ENCODE measurements around the gene CHRNE. TPM values are rescaled to one million over a fixed set of nuclear protein-coding genes. Genes with fewer than 3 reads are reported as not detected.

The CHRNE gene
- polyA plus RNA-seq, 1 donor: 0.37 TPM

GRCh38 chr17:4897198-4897687 is 5.7 kb downstream of the CHRNE start:
- no peak for DNase-seq
- Histone ChIP-seq H3K4me1 (ENCODE audit: control insufficient read depth, insufficient read depth, low read length) (peaks cover 31% of the 10 kb centered on the region), H3K27me3 (ENCODE audit: control insufficient read depth, insufficient read depth, low read length) (peaks cover 32% of the 10 kb centered on the region), H3K36me3 (ENCODE audit: control insufficient read depth, insufficient read depth, low read length) (peaks cover 54% of the 10 kb centered on the region), H3K9me3 (ENCODE audit: control insufficient read depth, low read depth, low read length) (peaks cover 17% of the 10 kb centered on the region), H3K4me3 (ENCODE audit: low read length) (no peak overlapping the region), H3K27ac (ENCODE audit: low read length) (no peak overlapping the region)
- no CpG with 5 or more reads among the region's 10 CpGs for WGBS (ENCODE audit: insufficient coverage, low lambda C conversion rate)

DNA sequence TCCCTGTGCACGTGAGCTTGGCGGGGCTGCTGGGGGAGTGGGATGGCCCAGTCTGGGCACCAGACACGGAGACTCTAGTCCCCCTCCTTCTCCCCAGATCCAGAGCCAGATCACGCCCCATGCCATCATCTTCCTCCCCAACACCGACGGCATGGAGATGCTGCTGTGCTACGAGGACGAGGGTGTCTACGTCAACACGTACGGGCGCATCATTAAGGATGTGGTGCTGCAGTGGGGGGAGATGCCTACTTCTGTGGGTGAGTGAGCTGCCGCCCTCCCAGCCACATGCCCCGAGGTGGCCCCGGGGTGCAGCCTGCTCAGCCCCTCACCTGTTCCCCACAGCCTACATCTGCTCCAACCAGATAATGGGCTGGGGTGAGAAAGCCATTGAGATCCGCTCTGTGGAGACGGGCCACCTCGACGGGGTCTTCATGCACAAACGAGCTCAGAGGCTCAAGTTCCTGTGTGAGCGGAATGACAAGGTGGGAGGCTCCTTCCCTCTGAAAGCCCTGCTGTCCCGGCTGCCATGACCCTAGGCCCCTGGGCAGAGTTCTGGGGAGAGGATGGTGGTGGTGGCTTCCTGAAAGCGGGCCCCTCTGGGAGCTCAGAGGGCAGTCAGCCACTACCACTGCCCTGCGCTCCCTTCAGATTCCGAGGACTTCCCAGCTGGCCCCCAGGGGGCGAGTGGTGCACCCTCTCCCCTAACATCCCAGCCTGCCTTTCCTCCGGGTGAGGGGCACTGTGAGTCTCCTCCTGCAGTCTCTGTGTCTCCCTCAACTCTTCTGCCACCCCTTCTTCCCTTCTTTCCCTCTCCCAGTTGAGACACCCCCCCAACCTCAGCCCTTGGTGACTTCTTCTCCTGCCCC is 6.3 kb downstream of the CHRNE start:
- no CpG with 5 or more reads among the region's 27 CpGs for WGBS (ENCODE audit: insufficient coverage, low lambda C conversion rate)
- H3K9me3 ChIP-seq (ENCODE audit: control insufficient read depth, low read depth, low read length): peaks cover 15% of the 10 kb centered on the region
- H3K27me3 ChIP-seq (ENCODE audit: control insufficient read depth, insufficient read depth, low read length): peaks cover 27% of the 10 kb centered on the region
- peaks cover 61% of the 10 kb centered on the region for H3K36me3 ChIP-seq (ENCODE audit: control insufficient read depth, insufficient read depth, low read length)
- peaks cover 31% of the 10 kb centered on the region for H3K4me1 ChIP-seq (ENCODE audit: control insufficient read depth, insufficient read depth, low read length)
- no peak overlapping the region for H3K27ac ChIP-seq (ENCODE audit: low read length)
- no peak overlapping the region for H3K4me3 ChIP-seq (ENCODE audit: low read length)
- DNase-seq: no peak

DNA sequence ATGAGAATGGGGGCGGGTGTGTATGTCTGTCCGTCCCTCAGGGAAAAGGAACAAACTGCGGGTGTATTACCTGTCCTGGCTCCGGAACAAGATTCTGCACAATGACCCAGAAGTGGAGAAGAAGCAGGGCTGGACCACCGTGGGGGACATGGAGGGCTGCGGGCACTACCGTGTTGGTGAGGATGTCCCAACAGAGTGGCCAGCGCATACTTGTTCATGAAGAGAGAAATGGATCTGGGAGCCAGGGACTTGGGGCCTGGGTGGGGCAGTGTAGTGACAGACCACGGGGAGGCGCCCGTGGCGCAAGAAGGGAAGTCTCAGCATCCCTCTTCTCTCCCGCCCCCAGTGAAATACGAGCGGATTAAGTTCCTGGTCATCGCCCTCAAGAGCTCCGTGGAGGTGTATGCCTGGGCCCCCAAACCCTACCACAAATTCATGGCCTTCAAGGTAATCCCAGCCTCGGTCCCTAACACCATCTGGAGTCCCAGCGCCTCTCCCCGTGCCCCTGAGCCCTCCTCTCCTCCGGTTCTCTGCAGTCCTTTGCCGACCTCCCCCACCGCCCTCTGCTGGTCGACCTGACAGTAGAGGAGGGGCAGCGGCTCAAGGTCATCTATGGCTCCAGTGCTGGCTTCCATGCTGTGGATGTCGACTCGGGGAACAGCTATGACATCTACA is 7.1 kb downstream of the CHRNE start:
- no CpG with 5 or more reads among the region's 27 CpGs for WGBS (ENCODE audit: insufficient coverage, low lambda C conversion rate)
- Histone ChIP-seq H3K4me3 (ENCODE audit: low read length) (no peak overlapping the region), H3K4me1 (ENCODE audit: control insufficient read depth, insufficient read depth, low read length) (peaks cover 27% of the 10 kb centered on the region), H3K36me3 (ENCODE audit: control insufficient read depth, insufficient read depth, low read length) (peaks cover 69% of the 10 kb centered on the region), H3K9me3 (ENCODE audit: control insufficient read depth, low read depth, low read length) (peaks cover 8% of the 10 kb centered on the region), H3K27ac (ENCODE audit: low read length) (no peak overlapping the region), H3K27me3 (ENCODE audit: control insufficient read depth, insufficient read depth, low read length) (peaks cover 19% of the 10 kb centered on the region)
- DNase-seq: no peak

- Histone ChIP-seq H3K9me3 (ENCODE audit: control insufficient read depth, low read depth, low read length) (peaks cover 2% of the 10 kb centered on the region), H3K36me3 (ENCODE audit: control insufficient read depth, insufficient read depth, low read length) (peaks cover 75% of the 10 kb centered on the region), H3K4me3 (ENCODE audit: low read length) (no peak overlapping the region), H3K27me3 (ENCODE audit: control insufficient read depth, insufficient read depth, low read length) (peaks cover 13% of the 10 kb centered on the region), H3K27ac (ENCODE audit: low read length) (no peak overlapping the region), H3K4me1 (ENCODE audit: control insufficient read depth, insufficient read depth, low read length) (peaks cover 20% of the 10 kb centered on the region)
- DNase-seq: no peak
- WGBS (ENCODE audit: insufficient coverage, low lambda C conversion rate): no CpG with 5 or more reads among the region's 13 CpGs
These were observed 7.8 kb downstream of the CHRNE start for GRCh38 chr17:4895121-4895520.

- Histone ChIP-seq H3K4me1 (ENCODE audit: control insufficient read depth, insufficient read depth, low read length) (peaks cover 13% of the 10 kb centered on the region), H3K4me3 (ENCODE audit: low read length) (peak overlapping the region; percentile 19), H3K9me3 (ENCODE audit: control insufficient read depth, low read depth, low read length) (no peaks in the 10 kb centered on the region), H3K36me3 (ENCODE audit: control insufficient read depth, insufficient read depth, low read length) (peaks cover 81% of the 10 kb centered on the region), H3K27me3 (ENCODE audit: control insufficient read depth, insufficient read depth, low read length) (peaks cover 2% of the 10 kb centered on the region), H3K27ac (ENCODE audit: low read length) (peak overlapping the region; percentile 65)
- WGBS (ENCODE audit: insufficient coverage, low lambda C conversion rate): no CpG with 5 or more reads among the region's 31 CpGs
- DNase-seq: no peak
These were observed 9.0 kb downstream of the CHRNE start for GRCh38 chr17:4893721-4894560.

- H3K27ac ChIP-seq (ENCODE audit: low read length): peak overlapping the region; percentile 65
- peaks cover 8% of the 10 kb centered on the region for H3K4me1 ChIP-seq (ENCODE audit: control insufficient read depth, insufficient read depth, low read length)
- DNase-seq: peak; percentile 62 to 67
- no peaks in the 10 kb centered on the region for H3K9me3 ChIP-seq (ENCODE audit: control insufficient read depth, low read depth, low read length)
- peaks cover 86% of the 10 kb centered on the region for H3K36me3 ChIP-seq (ENCODE audit: control insufficient read depth, insufficient read depth, low read length)
- peak overlapping the region; percentile 19 for H3K4me3 ChIP-seq (ENCODE audit: low read length)
- H3K27me3 ChIP-seq (ENCODE audit: control insufficient read depth, insufficient read depth, low read length): no peaks in the 10 kb centered on the region
- WGBS (ENCODE audit: insufficient coverage, low lambda C conversion rate): 80% methylated on average over 1 of the region's 18 CpGs
These were observed 9.6 kb downstream of the CHRNE start for GRCh38 chr17:4893272-4893671.

DNA sequence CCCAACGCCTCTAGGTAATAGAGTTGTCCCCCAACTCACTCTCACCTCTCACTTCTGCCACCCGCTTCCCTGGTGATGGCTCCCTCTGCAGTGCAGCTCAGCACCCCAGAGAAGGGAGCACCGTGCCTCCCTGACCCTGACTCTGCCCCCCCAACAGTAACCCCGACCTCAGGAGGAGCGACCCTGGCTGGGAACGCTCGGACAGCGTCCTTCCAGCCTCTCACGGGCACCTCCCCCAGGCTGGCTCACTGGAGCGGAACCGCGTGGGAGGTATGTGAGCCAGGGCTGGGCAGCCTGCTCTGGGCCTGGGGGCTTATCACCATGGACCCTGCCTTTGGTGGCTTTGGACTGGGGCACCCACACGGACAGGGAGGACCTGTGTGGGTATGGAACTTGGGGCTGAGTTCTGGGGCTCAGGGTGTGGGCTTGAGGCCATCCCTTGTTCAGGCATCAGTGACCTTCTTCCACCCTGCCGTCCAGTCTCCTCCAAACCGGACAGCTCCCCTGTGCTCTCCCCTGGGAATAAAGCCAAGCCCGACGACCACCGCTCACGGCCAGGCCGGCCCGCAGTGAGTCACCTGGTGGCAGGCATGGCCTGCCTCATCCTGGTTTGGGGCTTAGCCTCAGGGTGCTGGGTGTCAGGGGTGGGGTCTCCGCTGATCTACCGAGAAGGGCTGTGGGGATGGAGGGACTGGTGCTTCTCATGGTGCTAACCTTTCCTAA is 10.2 kb downstream of the CHRNE start:
- H3K27ac ChIP-seq (ENCODE audit: low read length): peak overlapping the region; percentile 65
- H3K4me1 ChIP-seq (ENCODE audit: control insufficient read depth, insufficient read depth, low read length): peaks cover 8% of the 10 kb centered on the region
- WGBS (ENCODE audit: insufficient coverage, low lambda C conversion rate): no CpG with 5 or more reads among the region's 23 CpGs
- no peak for DNase-seq
- no peaks in the 10 kb centered on the region for H3K27me3 ChIP-seq (ENCODE audit: control insufficient read depth, insufficient read depth, low read length)
- peaks cover 90% of the 10 kb centered on the region for H3K36me3 ChIP-seq (ENCODE audit: control insufficient read depth, insufficient read depth, low read length)
- H3K4me3 ChIP-seq (ENCODE audit: low read length): no peak overlapping the region
- H3K9me3 ChIP-seq (ENCODE audit: control insufficient read depth, low read depth, low read length): no peaks in the 10 kb centered on the region

DNA sequence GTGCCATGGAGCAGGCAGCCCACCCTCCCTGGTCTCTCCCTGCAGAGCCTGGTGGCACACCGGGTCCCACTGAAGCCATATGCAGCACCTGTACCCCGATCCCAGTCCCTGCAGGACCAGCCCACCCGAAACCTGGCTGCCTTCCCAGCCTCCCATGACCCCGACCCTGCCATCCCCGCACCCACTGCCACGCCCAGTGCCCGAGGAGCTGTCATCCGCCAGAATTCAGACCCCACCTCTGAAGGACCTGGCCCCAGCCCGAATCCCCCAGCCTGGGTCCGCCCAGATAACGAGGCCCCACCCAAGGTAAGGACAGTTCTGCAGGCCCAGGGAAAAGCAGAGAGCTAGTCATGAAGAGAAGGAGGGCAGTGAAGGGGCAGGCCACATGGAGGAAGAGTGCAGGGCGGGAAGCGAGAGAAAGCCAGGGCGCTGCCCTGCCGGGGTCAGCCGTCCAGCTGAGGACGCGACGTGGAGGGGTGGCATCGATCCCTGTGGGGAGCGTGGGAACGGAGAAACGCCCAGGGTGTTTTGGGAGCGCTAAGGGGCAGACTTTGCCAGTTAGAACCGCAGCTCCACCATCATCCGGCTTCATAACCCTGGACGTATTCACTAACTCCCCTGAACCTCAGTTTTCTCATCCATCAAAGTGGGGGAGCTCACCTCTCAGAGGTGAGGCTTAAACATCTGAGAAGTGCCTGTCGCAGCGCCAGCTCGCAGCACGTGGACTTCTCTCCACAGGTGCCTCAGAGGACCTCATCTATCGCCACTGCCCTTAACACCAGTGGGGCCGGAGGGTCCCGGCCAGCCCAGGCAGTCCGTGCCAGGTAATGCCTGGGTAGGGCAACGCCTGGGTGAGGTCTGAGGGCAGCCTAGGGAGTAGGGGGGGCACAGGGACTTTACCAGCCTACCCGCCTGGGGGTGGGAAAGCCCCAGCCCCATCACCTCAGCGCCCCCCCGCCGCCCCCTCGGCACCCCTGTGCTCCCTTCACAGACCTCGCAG is 11.2 kb downstream of the CHRNE start:
- no peaks in the 10 kb centered on the region for H3K27me3 ChIP-seq (ENCODE audit: control insufficient read depth, insufficient read depth, low read length)
- no peak overlapping the region for H3K4me3 ChIP-seq (ENCODE audit: low read length)
- 100% methylated on average over 2 of the region's 42 CpGs for WGBS (ENCODE audit: insufficient coverage, low lambda C conversion rate)
- DNase-seq: no peak
- H3K4me1 ChIP-seq (ENCODE audit: control insufficient read depth, insufficient read depth, low read length): peaks cover 8% of the 10 kb centered on the region
- no peak overlapping the region for H3K27ac ChIP-seq (ENCODE audit: low read length)
- H3K36me3 ChIP-seq (ENCODE audit: control insufficient read depth, insufficient read depth, low read length): peaks cover 91% of the 10 kb centered on the region
- no peaks in the 10 kb centered on the region for H3K9me3 ChIP-seq (ENCODE audit: control insufficient read depth, low read depth, low read length)

- no CpG with 5 or more reads among the region's 18 CpGs for WGBS (ENCODE audit: insufficient coverage, low lambda C conversion rate)
- H3K4me3 ChIP-seq (ENCODE audit: low read length): no peak overlapping the region
- H3K27ac ChIP-seq (ENCODE audit: low read length): no peak overlapping the region
- H3K9me3 ChIP-seq (ENCODE audit: control insufficient read depth, low read depth, low read length): no peaks in the 10 kb centered on the region
- H3K27me3 ChIP-seq (ENCODE audit: control insufficient read depth, insufficient read depth, low read length): no peaks in the 10 kb centered on the region
- H3K36me3 ChIP-seq (ENCODE audit: control insufficient read depth, insufficient read depth, low read length): peaks cover 78% of the 10 kb centered on the region
- no peaks in the 10 kb centered on the region for H3K4me1 ChIP-seq (ENCODE audit: control insufficient read depth, insufficient read depth, low read length)
- no peak for DNase-seq
These were observed 15.3 kb downstream of the CHRNE start for GRCh38 chr17:4887581-4887980.
